SK-N-SH treated with all-trans-retinoic acid at 6 μM for 48 hours (cell line): ENCODE results near the gene TALDO1.

Experiments used
- ATAC-seq: fragments of 200-7000 bp; cut with Tn5 transposase; 3 replicates; pipeline ENCODE4 v1.9.1; 2020; ENCODE audit warnings: mild to moderate bottlenecking, moderate library complexity
- ARNTL ChIP-seq: fragments of 450-650 bp; formaldehyde crosslinking; IDR thresholded peaks from 2 replicates; pipeline ENCODE4 v1.5.0; 2020; ENCODE audit warnings: low read depth, mild to moderate bottlenecking, moderate library complexity, borderline replicate concordance
- BACH2 ChIP-seq: fragments of 250-450 bp; sonication (Bioruptor Pico); IDR thresholded peaks from 2 replicates; pipeline ENCODE4 v1.9.0; 2021; ENCODE audit warnings: mild to moderate bottlenecking, borderline replicate concordance
- CSDC2 ChIP-seq: fragments of 250-450 bp; sonication (Bioruptor Pico); IDR thresholded peaks from 2 replicates; pipeline ENCODE4 v1.5.0; 2020; ENCODE audit warnings: mild to moderate bottlenecking, moderate library complexity
- ESRRG ChIP-seq: fragments of 250-450 bp; sonication (Bioruptor Pico); IDR thresholded peaks from 2 replicates; pipeline ENCODE4 v1.6.1; 2021; ENCODE audit warnings: mild to moderate bottlenecking
- GLIS3 ChIP-seq: fragments of 250-450 bp; sonication (Bioruptor Pico); IDR thresholded peaks from 2 replicates; pipeline ENCODE4 v1.5.0; 2020; ENCODE audit warnings: mild to moderate bottlenecking, moderate library complexity
- ISL1 ChIP-seq: fragments of 250-450 bp; sonication (Bioruptor Pico); IDR thresholded peaks from 2 replicates; pipeline ENCODE4 v2.1.2; 2022; ENCODE audit warnings: mild to moderate bottlenecking, moderate library complexity
- OSR1 ChIP-seq: fragments of 250-450 bp; sonication (Bioruptor Pico); IDR thresholded peaks from 2 replicates; pipeline ENCODE4 v1.8.0; 2022; ENCODE audit warnings: moderate library complexity, mild to moderate bottlenecking, inconsistent platforms
- PATZ1 ChIP-seq: fragments of 250-450 bp; sonication (Bioruptor Pico); IDR thresholded peaks from 2 replicates; pipeline ENCODE4 v1.8.0; 2020; ENCODE audit warnings: mild to moderate bottlenecking, moderate library complexity, borderline replicate concordance
- PPARA ChIP-seq: fragments of 250-450 bp; sonication (Bioruptor Pico); IDR thresholded peaks from 2 replicates; pipeline ENCODE4 v1.5.0; 2020; ENCODE audit warnings: mild to moderate bottlenecking, borderline replicate concordance
- RARB ChIP-seq: fragments of 250-450 bp; sonication (Bioruptor Pico); IDR thresholded peaks from 2 replicates; pipeline ENCODE4 v1.8.0; 2021; ENCODE audit warnings: mild to moderate bottlenecking, moderate library complexity
- SNAI2 ChIP-seq: fragments of 250-450 bp; sonication (Bioruptor Pico); IDR thresholded peaks from 2 replicates; pipeline ENCODE4 v1.5.0; 2020; ENCODE audit warnings: mild to moderate bottlenecking, moderate library complexity
- TCF4 ChIP-seq: fragments of 250-450 bp; sonication (Bioruptor Pico); IDR thresholded peaks from 2 replicates; pipeline ENCODE4 v1.8.0; 2021; ENCODE audit warnings: mild to moderate bottlenecking, moderate library complexity, borderline replicate concordance
- TOX ChIP-seq: fragments of 250-450 bp; sonication (Bioruptor Pico); IDR thresholded peaks from 2 replicates; pipeline ENCODE4 v1.8.0; 2021; ENCODE audit warnings: mild to moderate bottlenecking, moderate library complexity, borderline replicate concordance
- TSHZ2 ChIP-seq: fragments of 250-450 bp; sonication (Bioruptor Pico); IDR thresholded peaks from 2 replicates; pipeline ENCODE4 v1.5.0; 2020; ENCODE audit warnings: mild to moderate bottlenecking, moderate library complexity
- ZC3H10 ChIP-seq: fragments of 250-450 bp; sonication (Bioruptor Pico); IDR thresholded peaks from 2 replicates; pipeline ENCODE4 v1.5.1; 2021; ENCODE audit warnings: mild to moderate bottlenecking, moderate library complexity
- ZFP3 ChIP-seq: fragments of 250-450 bp; sonication (Bioruptor Pico); IDR thresholded peaks from 2 replicates; pipeline ENCODE4 v1.5.0; 2020; ENCODE audit warnings: mild to moderate bottlenecking, moderate library complexity
- ZFP30 ChIP-seq: fragments of 450-650 bp; formaldehyde crosslinking; IDR thresholded peaks from 2 replicates; pipeline ENCODE4 v1.5.0; 2022; ENCODE audit warnings: mild to moderate bottlenecking, moderate library complexity
- ZNF565 ChIP-seq: fragments of 450-650 bp; formaldehyde crosslinking; conservative IDR thresholded peaks from 2 replicates; pipeline ENCODE4 v1.5.0; 2020; ENCODE audit warnings: low read depth, mild to moderate bottlenecking, moderate library complexity
- ZNF70 ChIP-seq: fragments of 450-650 bp; formaldehyde crosslinking; IDR thresholded peaks from 2 replicates; pipeline ENCODE4 v1.5.0; 2020; ENCODE audit warnings: mild to moderate bottlenecking, moderate library complexity
- ZNF8 ChIP-seq: fragments of 450-650 bp; formaldehyde crosslinking; IDR thresholded peaks from 2 replicates; pipeline ENCODE4 v1.5.0; 2020; ENCODE audit warnings: mild to moderate bottlenecking, moderate library complexity
- TF ChIP-seq, protein P1 (sequence below): fragments of 250-450 bp; sonication (Bioruptor Pico); IDR thresholded peaks from 2 replicates; pipeline ENCODE4 v1.5.1; 2021; ENCODE audit warnings: mild to moderate bottlenecking, moderate library complexity
- TF ChIP-seq, protein P2 (sequence below): fragments of 250-450 bp; sonication (Bioruptor Pico); IDR thresholded peaks from 2 replicates; pipeline ENCODE4 v1.5.1; 2020; ENCODE audit warnings: low read depth, mild to moderate bottlenecking, moderate library complexity
- TF ChIP-seq, protein P3 (sequence below): fragments of 250-450 bp; sonication (Bioruptor Pico); IDR thresholded peaks from 2 replicates; pipeline ENCODE4 v1.8.0; 2021; ENCODE audit warnings: low read depth, mild to moderate bottlenecking, moderate library complexity, borderline replicate concordance

TALDO1 gene

DNA sequence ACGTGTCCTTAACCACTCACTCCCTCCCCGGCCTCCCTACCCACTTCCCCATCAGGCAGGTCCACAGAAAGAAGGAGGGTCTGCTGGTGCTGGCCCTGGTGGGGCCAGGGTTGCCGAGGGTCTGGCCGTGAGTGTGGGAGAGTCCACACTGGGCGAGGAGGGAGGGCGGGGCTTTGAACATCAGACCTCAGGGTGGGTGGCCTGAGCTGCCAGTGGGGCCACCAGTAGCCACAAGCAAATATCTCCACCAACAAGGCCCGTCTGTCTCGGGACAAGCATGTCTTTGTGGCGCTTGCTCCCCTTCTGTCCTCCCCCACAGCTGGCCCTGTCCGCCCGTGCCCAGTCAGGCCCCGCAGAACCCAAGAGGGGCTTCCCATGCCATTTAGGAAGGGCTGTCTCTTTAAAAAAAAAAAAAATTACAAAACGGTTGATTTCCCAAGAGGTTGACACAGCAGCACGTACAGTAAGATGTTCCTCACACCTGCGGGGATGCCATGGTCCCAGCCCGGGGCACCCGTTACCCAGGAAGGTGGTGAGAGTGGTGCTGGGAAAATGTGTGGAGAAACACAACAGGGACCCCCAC lies 17.7 kb upstream of the TALDO1 start:
- no peak for ATAC-seq
- no peak for TF ChIP-seq OSR1
- TF ChIP-seq, protein P1, sequence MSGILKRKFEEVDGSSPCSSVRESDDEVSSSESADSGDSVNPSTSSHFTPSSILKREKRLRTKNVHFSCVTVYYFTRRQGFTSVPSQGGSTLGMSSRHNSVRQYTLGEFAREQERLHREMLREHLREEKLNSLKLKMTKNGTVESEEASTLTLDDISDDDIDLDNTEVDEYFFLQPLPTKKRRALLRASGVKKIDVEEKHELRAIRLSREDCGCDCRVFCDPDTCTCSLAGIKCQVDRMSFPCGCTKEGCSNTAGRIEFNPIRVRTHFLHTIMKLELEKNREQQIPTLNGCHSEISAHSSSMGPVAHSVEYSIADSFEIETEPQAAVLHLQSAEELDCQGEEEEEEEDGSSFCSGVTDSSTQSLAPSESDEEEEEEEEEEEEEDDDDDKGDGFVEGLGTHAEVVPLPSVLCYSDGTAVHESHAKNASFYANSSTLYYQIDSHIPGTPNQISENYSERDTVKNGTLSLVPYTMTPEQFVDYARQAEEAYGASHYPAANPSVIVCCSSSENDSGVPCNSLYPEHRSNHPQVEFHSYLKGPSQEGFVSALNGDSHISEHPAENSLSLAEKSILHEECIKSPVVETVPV, result no peak
- TF ChIP-seq ZNF565 (CRISPR knock-in tag), result no peak
- no peak for TF ChIP-seq SNAI2 (CRISPR knock-in tag)
- TF ChIP-seq ARNTL, result no peak
- no peak for TF ChIP-seq TOX (CRISPR knock-in tag)
- no peak for TF ChIP-seq TSHZ2 (CRISPR knock-in tag)
- no peak for TF ChIP-seq ZFP3
- no peak for TF ChIP-seq ZC3H10 (CRISPR knock-in tag)
- TF ChIP-seq ZFP30, result no peak
- TF ChIP-seq RARB (CRISPR knock-in tag), result no peak
- TF ChIP-seq, protein P2, sequence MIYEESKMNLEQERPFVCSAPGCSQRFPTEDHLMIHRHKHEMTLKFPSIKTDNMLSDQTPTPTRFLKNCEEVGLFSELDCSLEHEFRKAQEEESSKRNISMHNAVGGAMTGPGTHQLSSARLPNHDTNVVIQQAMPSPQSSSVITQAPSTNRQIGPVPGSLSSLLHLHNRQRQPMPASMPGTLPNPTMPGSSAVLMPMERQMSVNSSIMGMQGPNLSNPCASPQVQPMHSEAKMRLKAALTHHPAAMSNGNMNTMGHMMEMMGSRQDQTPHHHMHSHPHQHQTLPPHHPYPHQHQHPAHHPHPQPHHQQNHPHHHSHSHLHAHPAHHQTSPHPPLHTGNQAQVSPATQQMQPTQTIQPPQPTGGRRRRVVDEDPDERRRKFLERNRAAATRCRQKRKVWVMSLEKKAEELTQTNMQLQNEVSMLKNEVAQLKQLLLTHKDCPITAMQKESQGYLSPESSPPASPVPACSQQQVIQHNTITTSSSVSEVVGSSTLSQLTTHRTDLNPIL (CRISPR knock-in tag), result no peak
- TF ChIP-seq PATZ1 (CRISPR knock-in tag), result no peak
- no peak for TF ChIP-seq TCF4 (CRISPR knock-in tag)
- TF ChIP-seq, protein P3, sequence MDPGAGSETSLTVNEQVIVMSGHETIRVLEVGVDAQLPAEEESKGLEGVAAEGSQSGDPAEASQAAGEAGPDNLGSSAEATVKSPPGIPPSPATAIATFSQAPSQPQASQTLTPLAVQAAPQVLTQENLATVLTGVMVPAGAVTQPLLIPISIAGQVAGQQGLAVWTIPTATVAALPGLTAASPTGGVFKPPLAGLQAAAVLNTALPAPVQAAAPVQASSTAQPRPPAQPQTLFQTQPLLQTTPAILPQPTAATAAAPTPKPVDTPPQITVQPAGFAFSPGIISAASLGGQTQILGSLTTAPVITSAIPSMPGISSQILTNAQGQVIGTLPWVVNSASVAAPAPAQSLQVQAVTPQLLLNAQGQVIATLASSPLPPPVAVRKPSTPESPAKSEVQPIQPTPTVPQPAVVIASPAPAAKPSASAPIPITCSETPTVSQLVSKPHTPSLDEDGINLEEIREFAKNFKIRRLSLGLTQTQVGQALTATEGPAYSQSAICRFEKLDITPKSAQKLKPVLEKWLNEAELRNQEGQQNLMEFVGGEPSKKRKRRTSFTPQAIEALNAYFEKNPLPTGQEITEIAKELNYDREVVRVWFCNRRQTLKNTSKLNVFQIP (CRISPR knock-in tag), result no peak
- no peak for TF ChIP-seq GLIS3 (CRISPR knock-in tag)
- TF ChIP-seq BACH2 (CRISPR knock-in tag), result no peak
- no peak for TF ChIP-seq ZNF70
- no peak for TF ChIP-seq ZNF8 (CRISPR knock-in tag)
- no peak for TF ChIP-seq CSDC2 (CRISPR knock-in tag)

- no peak for ATAC-seq
- TF ChIP-seq ZFP3 (no peak), BACH2 (CRISPR knock-in tag) (no peak), ZNF8 (CRISPR knock-in tag) (no peak), ISL1 (no peak), PPARA (no peak), ARNTL (no peak), PATZ1 (CRISPR knock-in tag) (no peak), ZNF70 (no peak), SNAI2 (CRISPR knock-in tag) (no peak), ZNF565 (CRISPR knock-in tag) (no peak), ESRRG (CRISPR knock-in tag) (no peak), TOX (CRISPR knock-in tag) (no peak)
- TF ChIP-seq, protein P2 (CRISPR knock-in tag), result no peak
- TF ChIP-seq, protein P1, result no peak
Measured at GRCh38 chr11:733072-733471, 14.2 kb upstream of the TALDO1 start.
